ENCODE data around the gene UROC1.

DNA sequence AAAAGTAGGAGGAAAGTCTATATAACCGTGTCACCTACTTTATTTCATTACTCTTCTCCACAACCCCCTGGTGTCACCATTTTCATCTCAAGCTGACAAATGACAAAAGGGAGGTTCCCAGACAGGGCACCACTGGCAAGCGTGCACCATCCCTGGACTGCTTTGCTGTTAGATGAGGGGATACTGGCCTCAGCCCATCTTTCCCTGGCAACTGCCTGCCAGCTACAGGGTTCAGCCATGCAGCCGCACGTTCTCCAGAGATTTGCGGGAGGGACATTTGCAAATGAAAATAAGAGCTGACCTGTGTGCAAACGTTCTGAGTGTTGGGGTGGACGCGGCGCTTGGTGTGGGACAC, 660 bp downstream of the UROC1 start:
- TF ChIP-seq, protein P1, sequence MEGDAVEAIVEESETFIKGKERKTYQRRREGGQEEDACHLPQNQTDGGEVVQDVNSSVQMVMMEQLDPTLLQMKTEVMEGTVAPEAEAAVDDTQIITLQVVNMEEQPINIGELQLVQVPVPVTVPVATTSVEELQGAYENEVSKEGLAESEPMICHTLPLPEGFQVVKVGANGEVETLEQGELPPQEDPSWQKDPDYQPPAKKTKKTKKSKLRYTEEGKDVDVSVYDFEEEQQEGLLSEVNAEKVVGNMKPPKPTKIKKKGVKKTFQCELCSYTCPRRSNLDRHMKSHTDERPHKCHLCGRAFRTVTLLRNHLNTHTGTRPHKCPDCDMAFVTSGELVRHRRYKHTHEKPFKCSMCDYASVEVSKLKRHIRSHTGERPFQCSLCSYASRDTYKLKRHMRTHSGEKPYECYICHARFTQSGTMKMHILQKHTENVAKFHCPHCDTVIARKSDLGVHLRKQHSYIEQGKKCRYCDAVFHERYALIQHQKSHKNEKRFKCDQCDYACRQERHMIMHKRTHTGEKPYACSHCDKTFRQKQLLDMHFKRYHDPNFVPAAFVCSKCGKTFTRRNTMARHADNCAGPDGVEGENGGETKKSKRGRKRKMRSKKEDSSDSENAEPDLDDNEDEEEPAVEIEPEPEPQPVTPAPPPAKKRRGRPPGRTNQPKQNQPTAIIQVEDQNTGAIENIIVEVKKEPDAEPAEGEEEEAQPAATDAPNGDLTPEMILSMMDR (conservative IDR thresholded peaks at IDR 0.05 in 1 of 2, IDR thresholded peaks at IDR 0.05 in 1 of 2; ENCODE audit: extremely low read depth in 1 of 2, insufficient read depth in 1 of 2, low read depth in 1 of 2, low read length in 2 of 2), result no peak
- TF ChIP-seq EZH2 (IDR thresholded peaks at IDR 0.05; ENCODE audit: borderline replicate concordance, low read length), result no peak
